PC-9 (cell line): Measurements from ENCODE around the gene ZSCAN10. TPM values are rescaled to one million over a fixed set of nuclear protein-coding genes. Genes with fewer than 3 reads are reported as not detected.
"Not testable (repeated sequence)": the region's sequence is repeated elsewhere in the genome, so short reads cannot be mapped to it uniquely, and the experiment has no call there.

Experiments used
- BruUV-seq: library from RNA; stranded (reverse); fragments of 400-500 nt; replicated peaks from 2 replicates; lab custom pipeline; 2021; lab: Mats Ljungman, UMichigan
- CTCF ChIA-PET: fragments of 300-600 bp; sonication (Branson Sonifier 250); formaldehyde crosslinking; loops from one replicate; lab custom pipeline; 2022; ENCODE audit warnings: antibody characterized with exemption; lab: Charles Lee
- POLR2A ChIA-PET: fragments of 300-600 bp; sonication (Branson Sonifier 250); formaldehyde crosslinking; loops from one replicate; lab custom pipeline; 2022; ENCODE audit warnings: antibody characterized with exemption; ENCODE audit not compliant: unreplicated experiment; lab: Charles Lee
- DNase-seq, 2 experiments: peaks; one replicate each; pipeline versions ENCODE4 v3.0.0 to v3.0.0-alpha.2; 2015 to 2022; ENCODE audit warnings: mixed read lengths in 1 of 2
- H2AFZ ChIP-seq: fragments of 200-600 bp; sonication (generic); 2 replicates; pipeline ENCODE4 v1.8.1; 2017; ENCODE audit warnings: antibody characterized with exemption
- H3F3A ChIP-seq: fragments of 200-600 bp; sonication (generic); 2 replicates; pipeline ENCODE4 v1.8.1; 2017; ENCODE audit warnings: antibody characterized with exemption, mild to moderate bottlenecking, low read depth; ENCODE audit not compliant: insufficient read depth
- H3K27ac ChIP-seq: fragments of 200-600 bp; sonication (generic); 2 replicates; pipeline ENCODE4 v1.6.1; 2016; ENCODE audit warnings: mixed run types
- H3K27me3 ChIP-seq: fragments of 200-600 bp; sonication (generic); 2 replicates; pipeline ENCODE4 v1.6.1; 2016; ENCODE audit warnings: low read depth, mixed run types; ENCODE audit not compliant: insufficient read depth
- H3K36me3 ChIP-seq: fragments of 200-600 bp; sonication (generic); 2 replicates; pipeline ENCODE4 v1.6.1; 2016; ENCODE audit warnings: low read depth, mixed run types
- H3K4me1 ChIP-seq: fragments of 200-600 bp; sonication (generic); replicated peaks from 2 replicates; pipeline ENCODE4 v1.6.1; 2016; ENCODE audit warnings: mixed run types; ENCODE audit not compliant: insufficient read depth
- H3K4me2 ChIP-seq: fragments of 200-600 bp; sonication (generic); 2 replicates; pipeline ENCODE4 v1.6.1; 2017; ENCODE audit warnings: mixed run types
- H3K4me3 ChIP-seq: fragments of 200-600 bp; sonication (generic); 2 replicates; pipeline ENCODE4 v1.6.1; 2016; ENCODE audit warnings: mixed run types
- H3K79me2 ChIP-seq: fragments of 200-600 bp; sonication (generic); 2 replicates; pipeline ENCODE4 v1.6.1; 2017; ENCODE audit warnings: low read depth, mixed run types
- H3K9me2 ChIP-seq: fragments of 200-600 bp; sonication (generic); 2 replicates; pipeline ENCODE4 v1.8.1; 2017; ENCODE audit warnings: mild to moderate bottlenecking; ENCODE audit not compliant: insufficient read depth
- H3K9me3 ChIP-seq: fragments of 200-600 bp; sonication (generic); 2 replicates; pipeline ENCODE4 v1.8.1; 2016; ENCODE audit warnings: low read depth; ENCODE audit not compliant: insufficient read depth
- H4K20me1 ChIP-seq: fragments of 200-600 bp; sonication (generic); 2 replicates; pipeline ENCODE4 v1.8.1; 2017; ENCODE audit not compliant: insufficient read depth
- EZH2 ChIP-seq: fragments of 200-600 bp; sonication (generic); IDR thresholded peaks from 2 replicates; pipeline ENCODE4 v1.8.0; 2017; ENCODE audit warnings: antibody characterized with exemption, low read depth
- intact Hi-C: fragments of 100-400 bp; cut with micrococcal nuclease; formaldehyde crosslinking; loops from one replicate; pipeline ENCODE4 v1.10.0; 2022; ENCODE audit not compliant: unreplicated experiment
- total RNA-seq: library from RNA; stranded (reverse); gene quantifications from 2 replicates; pipeline ENCODE4 v1.2.3, GENCODE V29; 2021
- TF ChIP-seq, protein P1 (sequence below): fragments of 200-600 bp; sonication (generic); conservative IDR thresholded peaks from 2 replicates; pipeline ENCODE4 v1.6.1; 2017; ENCODE audit warnings: mixed run types, antibody characterized with exemption, mild to moderate bottlenecking, moderate library complexity

ZSCAN10 gene
- total RNA-seq, 1 experiment from 2014 or later: not detected

DNA sequence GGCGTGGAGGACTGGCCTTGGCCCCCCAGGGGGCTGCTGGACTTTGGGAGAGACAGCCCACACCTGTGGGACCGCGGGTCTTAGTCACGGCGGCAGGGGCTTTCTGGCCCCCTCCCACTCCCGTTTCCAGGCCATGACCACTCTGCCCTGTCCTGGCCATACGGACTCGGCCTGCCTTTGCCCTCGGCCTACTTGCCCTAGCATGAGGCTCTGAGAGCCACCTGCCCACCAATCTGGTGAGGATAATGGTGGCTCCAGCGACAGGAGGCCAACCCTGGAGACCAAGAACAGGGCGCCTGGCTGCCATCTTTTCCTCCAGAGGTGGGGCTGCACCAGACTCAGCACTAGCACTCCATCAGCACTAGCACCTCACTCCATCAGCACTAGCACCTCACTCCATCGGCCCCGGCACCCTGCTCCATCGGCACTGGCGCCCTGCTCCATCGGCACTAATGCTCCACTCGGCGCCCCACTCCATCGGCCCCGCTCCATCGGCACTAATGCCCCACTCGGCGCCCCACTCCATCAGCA, 42.8 kb upstream of the ZSCAN10 start:
- Histone ChIP-seq H3K9me2 (no peaks in the 10 kb centered on the region), H3K27me3 (no peaks in the 10 kb centered on the region), H2AFZ (no peak overlapping the region), H3K4me2 (no peak overlapping the region), H3K9me3 (no peaks in the 10 kb centered on the region), H4K20me1 (no peaks in the 10 kb centered on the region), H3F3A (no peaks in the 10 kb centered on the region), H3K4me3 (no peak overlapping the region), H3K36me3 (no peaks in the 10 kb centered on the region), H3K27ac (no peak overlapping the region), H3K79me2 (0 out of 2 replicates have a peak, but pooled peaks cover 3% of the 10 kb centered on the region), H3K4me1 (no peaks in the 10 kb centered on the region)
- no TSS peak for BruUV-seq
- peak in 1 of 2 experiments; percentile 28 for DNase-seq
- ChIA-PET CTCF (no interaction called here), POLR2A (no interaction called here)
- TF ChIP-seq, protein P1, sequence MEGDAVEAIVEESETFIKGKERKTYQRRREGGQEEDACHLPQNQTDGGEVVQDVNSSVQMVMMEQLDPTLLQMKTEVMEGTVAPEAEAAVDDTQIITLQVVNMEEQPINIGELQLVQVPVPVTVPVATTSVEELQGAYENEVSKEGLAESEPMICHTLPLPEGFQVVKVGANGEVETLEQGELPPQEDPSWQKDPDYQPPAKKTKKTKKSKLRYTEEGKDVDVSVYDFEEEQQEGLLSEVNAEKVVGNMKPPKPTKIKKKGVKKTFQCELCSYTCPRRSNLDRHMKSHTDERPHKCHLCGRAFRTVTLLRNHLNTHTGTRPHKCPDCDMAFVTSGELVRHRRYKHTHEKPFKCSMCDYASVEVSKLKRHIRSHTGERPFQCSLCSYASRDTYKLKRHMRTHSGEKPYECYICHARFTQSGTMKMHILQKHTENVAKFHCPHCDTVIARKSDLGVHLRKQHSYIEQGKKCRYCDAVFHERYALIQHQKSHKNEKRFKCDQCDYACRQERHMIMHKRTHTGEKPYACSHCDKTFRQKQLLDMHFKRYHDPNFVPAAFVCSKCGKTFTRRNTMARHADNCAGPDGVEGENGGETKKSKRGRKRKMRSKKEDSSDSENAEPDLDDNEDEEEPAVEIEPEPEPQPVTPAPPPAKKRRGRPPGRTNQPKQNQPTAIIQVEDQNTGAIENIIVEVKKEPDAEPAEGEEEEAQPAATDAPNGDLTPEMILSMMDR: no peak
- no peak for TF ChIP-seq EZH2
- intact Hi-C loops: no loop called here

DNA sequence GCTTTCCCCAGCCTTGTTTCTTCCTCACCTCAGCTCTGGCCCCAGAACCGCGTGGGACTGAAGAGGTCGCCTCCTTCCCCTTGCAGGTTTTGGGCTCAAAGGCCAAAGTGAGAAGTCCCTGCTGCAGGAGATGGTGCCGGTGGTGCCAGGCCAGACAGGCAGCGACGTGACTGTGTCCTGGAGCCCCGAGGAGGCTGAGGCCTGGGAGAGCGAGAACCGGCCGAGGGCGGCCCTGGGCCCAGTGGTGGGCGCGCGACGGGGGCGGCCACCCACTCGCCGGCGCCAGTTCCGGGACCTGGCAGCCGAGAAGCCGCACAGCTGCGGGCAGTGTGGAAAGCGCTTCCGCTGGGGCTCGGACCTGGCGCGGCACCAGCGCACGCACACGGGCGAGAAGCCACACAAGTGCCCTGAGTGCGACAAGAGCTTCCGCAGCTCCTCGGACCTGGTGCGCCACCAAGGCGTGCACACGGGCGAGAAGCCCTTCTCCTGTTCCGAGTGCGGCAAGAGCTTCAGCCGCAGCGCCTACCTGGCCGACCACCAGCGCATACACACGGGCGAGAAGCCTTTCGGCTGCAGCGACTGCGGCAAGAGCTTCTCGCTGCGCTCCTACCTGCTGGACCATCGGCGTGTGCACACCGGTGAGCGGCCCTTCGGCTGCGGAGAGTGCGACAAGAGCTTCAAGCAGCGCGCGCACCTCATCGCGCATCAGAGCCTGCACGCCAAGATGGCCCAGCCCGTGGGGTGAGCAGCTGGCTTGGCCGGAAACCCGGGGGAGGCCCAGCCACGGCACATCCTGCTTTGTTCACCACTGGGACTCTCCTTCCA, 41.7 kb upstream of the ZSCAN10 start:
- Histone ChIP-seq H3K4me1 (peaks cover 9% of the 10 kb centered on the region; the same call in 1 of the 2 replicates), H4K20me1 (no peaks in the 10 kb centered on the region), H3K27me3 (no peaks in the 10 kb centered on the region), H3K4me2 (no peak overlapping the region), H3K9me3 (no peaks in the 10 kb centered on the region), H3K9me2 (no peaks in the 10 kb centered on the region), H3K27ac (no peak overlapping the region), H3F3A (peaks cover 7% of the 10 kb centered on the region), H3K4me3 (no peak overlapping the region), H2AFZ (no peak overlapping the region), H3K79me2 (peaks cover 13% of the 10 kb centered on the region), H3K36me3 (no peaks in the 10 kb centered on the region)
- CTCF ChIA-PET: interaction anchor here (0.6 kb wide), 1 partner anchor 25 kb away, joined by 3 read pairs; no protein-coding TSS in a partner anchor
- TF ChIP-seq, protein P1: no peak
- no peak for TF ChIP-seq EZH2
- BruUV-seq: no TSS peak
- POLR2A ChIA-PET: no interaction called here
- intact Hi-C loops: no loop called here
- no peak for DNase-seq

DNA sequence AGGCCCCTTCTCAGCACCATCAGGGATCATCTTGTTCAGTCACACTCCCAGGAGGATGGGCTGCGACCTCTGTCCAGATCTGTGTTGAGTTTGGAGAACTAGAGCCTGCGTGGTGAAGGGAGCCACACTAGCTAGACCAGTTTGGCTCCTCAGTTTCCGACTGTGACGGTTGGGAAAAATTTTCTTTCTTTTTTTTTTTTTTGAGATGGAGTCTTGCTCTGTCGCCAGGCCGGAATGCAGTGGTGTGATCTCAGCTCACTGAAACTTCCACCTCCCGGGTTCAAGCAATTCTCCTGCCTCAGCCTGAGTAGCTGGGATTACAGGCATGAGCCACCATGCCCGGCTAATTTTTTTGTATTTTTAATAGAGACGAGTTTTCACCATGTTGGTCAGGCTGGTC, 40.5 kb upstream of the ZSCAN10 start:
- not testable (repeated sequence) for H4K20me1 ChIP-seq, H3K36me3 ChIP-seq, H3K4me3 ChIP-seq, BruUV-seq, H3K9me3 ChIP-seq, H3K9me2 ChIP-seq, H3K4me2 ChIP-seq, H3K27me3 ChIP-seq, H2AFZ ChIP-seq, H3K4me1 ChIP-seq
- ChIA-PET CTCF (interaction anchor here (0.5 kb wide), 1 partner anchor 59 kb away, joined by 3 read pairs; no protein-coding TSS in a partner anchor), POLR2A (interaction anchor here (0.6 to 0.7 kb wide), 3 partner anchors 8 to 18 kb away, joined by 6 to 10 read pairs (median 7); no protein-coding TSS in a partner anchor)
- H3K27ac ChIP-seq: 0 out of 2 replicates have a peak overlapping the region, but pooled peaks have one; percentile 27
- peak; percentile 30 to 31 for DNase-seq
- intact Hi-C loops: loop anchor here (1.0 kb wide), 1 partner anchor 11 kb away; no protein-coding TSS in a partner anchor
- peaks cover 15% of the 10 kb centered on the region for H3K79me2 ChIP-seq
- peaks cover 12% of the 10 kb centered on the region for H3F3A ChIP-seq
